Measurements from ENCODE around the gene ADIRF.

Gene ADIRF

GRCh38 chr10:86955501-86956194 is 12.6 kb upstream of the ADIRF start:
- TF ChIP-seq, protein P1, sequence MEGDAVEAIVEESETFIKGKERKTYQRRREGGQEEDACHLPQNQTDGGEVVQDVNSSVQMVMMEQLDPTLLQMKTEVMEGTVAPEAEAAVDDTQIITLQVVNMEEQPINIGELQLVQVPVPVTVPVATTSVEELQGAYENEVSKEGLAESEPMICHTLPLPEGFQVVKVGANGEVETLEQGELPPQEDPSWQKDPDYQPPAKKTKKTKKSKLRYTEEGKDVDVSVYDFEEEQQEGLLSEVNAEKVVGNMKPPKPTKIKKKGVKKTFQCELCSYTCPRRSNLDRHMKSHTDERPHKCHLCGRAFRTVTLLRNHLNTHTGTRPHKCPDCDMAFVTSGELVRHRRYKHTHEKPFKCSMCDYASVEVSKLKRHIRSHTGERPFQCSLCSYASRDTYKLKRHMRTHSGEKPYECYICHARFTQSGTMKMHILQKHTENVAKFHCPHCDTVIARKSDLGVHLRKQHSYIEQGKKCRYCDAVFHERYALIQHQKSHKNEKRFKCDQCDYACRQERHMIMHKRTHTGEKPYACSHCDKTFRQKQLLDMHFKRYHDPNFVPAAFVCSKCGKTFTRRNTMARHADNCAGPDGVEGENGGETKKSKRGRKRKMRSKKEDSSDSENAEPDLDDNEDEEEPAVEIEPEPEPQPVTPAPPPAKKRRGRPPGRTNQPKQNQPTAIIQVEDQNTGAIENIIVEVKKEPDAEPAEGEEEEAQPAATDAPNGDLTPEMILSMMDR (IDR thresholded peaks at IDR 0.05; ENCODE audit: borderline replicate concordance, insufficient read depth, low read depth, low read length) = no peak
- H3K4me3 ChIP-seq (ENCODE audit: low read depth, low read length) = no peak overlapping the region

DNA sequence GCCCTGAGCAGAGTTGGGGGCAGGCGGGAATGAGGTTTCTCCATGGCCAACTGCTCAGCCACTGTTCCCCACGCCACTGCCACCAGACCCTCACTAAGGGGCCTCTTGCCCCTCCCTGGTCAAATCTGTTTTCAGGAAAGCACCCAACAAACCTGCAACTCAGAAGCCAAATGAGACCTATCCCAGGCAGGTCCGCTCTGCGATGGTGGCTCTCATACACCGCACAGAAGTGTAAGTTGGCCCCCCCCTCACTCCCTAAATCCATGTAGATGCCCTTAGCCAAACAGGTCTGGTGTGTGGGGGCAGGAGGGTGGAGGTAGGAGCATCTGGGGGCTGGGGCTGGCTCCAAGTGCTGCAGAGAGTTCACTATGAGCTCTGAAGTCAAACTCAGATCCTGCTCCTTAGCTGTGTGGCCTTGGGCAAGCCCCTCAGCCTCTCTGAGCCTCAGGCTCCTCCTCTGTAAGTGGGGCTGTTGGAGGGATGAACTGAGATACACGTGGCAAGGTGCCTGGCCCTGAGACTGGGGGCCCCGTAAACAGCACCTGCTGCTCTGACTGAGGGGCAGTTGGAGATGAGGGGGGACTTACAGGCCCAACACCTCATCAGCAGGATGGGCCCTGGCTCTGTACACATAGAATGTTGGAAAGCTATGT is 12.0 kb upstream of the ADIRF start:
- no peak overlapping the region for H3K4me3 ChIP-seq (ENCODE audit: low read depth, low read length)
- TF ChIP-seq, protein P1 (IDR thresholded peaks at IDR 0.05; ENCODE audit: borderline replicate concordance, insufficient read depth, low read depth, low read length) = no peak

- TF ChIP-seq, protein P1 (IDR thresholded peaks at IDR 0.05; ENCODE audit: borderline replicate concordance, insufficient read depth, low read depth, low read length) = no peak
- no peak overlapping the region for H3K4me3 ChIP-seq (ENCODE audit: low read depth, low read length)
Measured at GRCh38 chr10:86956848-86957448, 11.3 kb upstream of the ADIRF start.

DNA sequence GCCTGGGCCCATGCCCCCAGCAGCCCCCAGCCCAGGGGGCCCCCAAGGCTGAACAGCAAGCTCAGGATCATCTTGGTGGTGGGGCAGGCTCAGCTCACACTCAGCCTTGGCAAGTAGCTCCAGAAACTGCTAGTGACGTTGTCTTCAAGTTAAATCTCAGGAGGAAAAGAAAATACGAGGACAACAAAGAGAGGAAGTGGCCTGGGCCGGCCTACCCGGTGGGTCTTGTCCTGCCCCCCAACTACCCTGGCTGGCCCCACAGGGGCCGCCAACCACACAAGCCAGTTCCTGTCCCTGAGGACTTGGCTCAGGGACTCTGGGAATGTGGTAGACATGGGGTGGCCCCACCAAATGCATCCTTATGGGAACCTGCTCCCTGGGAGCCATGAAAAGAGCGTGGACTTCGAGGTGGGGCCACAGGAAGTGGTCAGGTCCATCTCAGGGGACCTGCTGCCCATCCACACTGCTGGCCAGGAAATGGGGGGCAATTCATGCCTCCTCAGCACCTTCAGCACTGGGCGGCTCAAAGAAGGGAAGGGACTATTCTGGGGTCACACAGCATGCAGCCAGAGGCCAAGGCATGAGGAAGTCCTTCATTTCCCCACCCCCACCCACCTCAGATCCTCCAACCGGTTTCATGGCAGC is 10.7 kb upstream of the ADIRF start, which contains the start of gene MMRN2:
Gene MMRN2, minus strand, starts transcription at position 145 of the 645 bp plus-strand sequence. Its CDS starts 74 bp downstream, at position 71.
- TF ChIP-seq, protein P1 (IDR thresholded peaks at IDR 0.05; ENCODE audit: borderline replicate concordance, insufficient read depth, low read depth, low read length) = no peak
- H3K4me3 ChIP-seq (ENCODE audit: low read depth, low read length) = no peak within 1 kb of the TSS

DNA sequence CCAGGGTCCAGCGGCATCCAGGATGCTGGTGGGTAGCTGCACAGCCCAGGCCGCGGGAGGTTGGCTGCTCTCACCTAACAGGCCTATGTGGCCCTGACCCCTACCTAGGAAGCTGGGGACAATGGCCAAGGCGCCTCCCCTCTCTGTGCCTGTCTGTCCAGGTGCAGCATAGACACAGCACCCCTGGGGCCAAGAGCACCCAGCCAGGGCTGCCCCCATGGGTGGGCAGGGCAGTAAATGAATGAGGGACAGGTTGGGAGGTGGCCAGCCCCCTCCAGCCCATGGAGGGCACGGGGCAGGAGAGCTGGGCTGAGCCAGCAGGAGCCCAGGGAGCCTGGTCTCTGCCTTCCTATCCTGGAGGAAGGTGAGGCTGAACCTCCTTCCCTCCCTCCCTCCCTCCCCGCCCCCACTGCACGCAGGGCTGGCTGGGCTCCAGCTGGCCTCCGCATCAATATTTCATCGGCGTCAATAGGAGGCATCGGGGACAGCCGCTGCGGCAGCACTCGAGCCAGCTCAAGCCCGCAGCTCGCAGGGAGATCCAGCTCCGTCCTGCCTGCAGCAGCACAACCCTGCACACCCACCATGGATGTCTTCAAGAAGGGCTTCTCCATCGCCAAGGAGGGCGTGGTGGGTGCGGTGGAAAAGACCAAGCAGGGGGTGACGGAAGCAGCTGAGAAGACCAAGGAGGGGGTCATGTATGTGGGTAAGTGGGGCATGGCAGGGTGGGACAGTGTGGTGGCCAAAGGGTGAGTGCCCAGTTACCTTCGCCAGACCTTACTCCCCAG is 10.0 kb upstream of the ADIRF start, which contains the start of gene SNCG:
Gene SNCG, plus strand, starts transcription at position 484 of the 785 bp plus-strand sequence. Its CDS starts 99 bp downstream, at position 583.
- TF ChIP-seq, protein P1 (IDR thresholded peaks at IDR 0.05; ENCODE audit: borderline replicate concordance, insufficient read depth, low read depth, low read length) = no peak
- no peak within 1 kb of the TSS for H3K4me3 ChIP-seq (ENCODE audit: low read depth, low read length)

DNA sequence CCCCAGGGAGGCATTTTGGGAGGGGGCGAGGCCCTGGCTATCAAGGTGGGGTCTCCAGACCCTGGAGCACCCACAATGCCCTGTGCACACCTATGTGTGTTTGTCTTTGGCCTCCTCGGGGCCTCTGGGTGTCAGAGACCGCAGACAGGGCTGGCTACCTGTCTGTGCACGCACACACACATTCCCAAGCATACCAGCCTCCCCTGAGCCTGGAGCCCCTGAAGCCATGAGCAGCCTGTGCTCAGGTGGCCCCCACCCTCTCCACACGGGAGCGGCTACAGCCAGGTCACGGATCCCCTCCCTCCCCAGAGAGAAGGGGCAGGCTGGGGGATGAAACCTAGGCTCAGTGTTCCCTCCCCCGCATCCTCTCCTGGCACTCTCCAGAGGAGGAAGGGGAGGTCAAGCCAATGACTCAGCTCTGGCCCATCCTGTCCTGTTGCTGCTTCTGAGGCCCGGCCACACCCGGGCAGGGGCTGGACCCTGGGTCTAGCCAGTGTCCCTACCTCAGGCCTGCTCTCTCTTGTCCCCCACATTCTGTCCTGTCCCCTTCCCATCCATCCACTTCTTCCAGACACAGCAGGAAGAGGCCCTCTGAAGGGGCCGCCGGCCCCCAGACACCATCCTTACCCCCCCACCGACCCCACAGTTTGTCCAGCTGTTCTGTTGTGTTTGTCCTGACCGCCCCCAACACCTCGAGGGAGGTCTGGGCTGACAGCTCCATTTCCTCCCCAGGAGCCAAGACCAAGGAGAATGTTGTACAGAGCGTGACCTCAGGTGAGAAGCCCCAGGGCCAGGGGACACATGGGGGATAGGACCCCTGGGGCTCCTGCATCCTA is 9.2 kb upstream of the ADIRF start:
- H3K4me3 ChIP-seq (ENCODE audit: low read depth, low read length) = no peak overlapping the region
- TF ChIP-seq, protein P1 (IDR thresholded peaks at IDR 0.05; ENCODE audit: borderline replicate concordance, insufficient read depth, low read depth, low read length) = no peak
